Stimulated activated CD4-positive, alpha-beta T cell treated with anti-CD3 and anti-CD28 coated beads, TNF-alpha, amount 100 ng/mL, for 24 hours (primary cell): ENCODE measurements around the gene ABCC3.

Source experiments
- DNase-seq, 3 experiments: peaks; one replicate each; pipeline ENCODE4 v3.0.0-alpha.2; 2020; ENCODE audit warnings: low read depth in 3 of 3

The ABCC3 gene

GRCh38 chr17:50684612-50685333 lies 50.1 kb downstream of the ABCC3 start:
- DNase-seq: no peak

- no peak for DNase-seq
These were observed 50.6 kb downstream of the ABCC3 start for GRCh38 chr17:50685334-50685665.

- no peak for DNase-seq
These were observed 51.2 kb downstream of the ABCC3 start for GRCh38 chr17:50685691-50686493.

GRCh38 chr17:50686494-50687199 lies 52.0 kb downstream of the ABCC3 start:
- no peak for DNase-seq

- DNase-seq: no peak
These were observed 52.8 kb downstream of the ABCC3 start for GRCh38 chr17:50687200-50688066.

- no peak for DNase-seq
These were observed 53.6 kb downstream of the ABCC3 start for GRCh38 chr17:50688245-50688644.

GRCh38 chr17:50689251-50689650 lies 54.6 kb downstream of the ABCC3 start:
- no peak for DNase-seq

GRCh38 chr17:50689956-50690886 lies 55.5 kb downstream of the ABCC3 start:
- DNase-seq: no peak

GRCh38 chr17:50690887-50691549 lies 56.3 kb downstream of the ABCC3 start:
- no peak for DNase-seq

- DNase-seq: no peak
These were observed 57.1 kb downstream of the ABCC3 start for GRCh38 chr17:50691550-50692447.

GRCh38 chr17:50692448-50693035 lies 57.9 kb downstream of the ABCC3 start:
- DNase-seq: no peak

GRCh38 chr17:50693036-50693682 lies 58.5 kb downstream of the ABCC3 start:
- DNase-seq: no peak

- DNase-seq: no peak
These were observed 61.7 kb downstream of the ABCC3 start for GRCh38 chr17:50696365-50696879.

- no peak for DNase-seq
These were observed 62.4 kb downstream of the ABCC3 start for GRCh38 chr17:50697062-50697461.

- no peak for DNase-seq
These were observed 63.1 kb downstream of the ABCC3 start for GRCh38 chr17:50697663-50698272.

GRCh38 chr17:50699410-50699809 lies 64.7 kb downstream of the ABCC3 start:
- DNase-seq: no peak

GRCh38 chr17:50703162-50703561 lies 68.5 kb downstream of the ABCC3 start:
- no peak for DNase-seq
